ENCODE data around the gene ARV1.

ARV1 gene

DNA sequence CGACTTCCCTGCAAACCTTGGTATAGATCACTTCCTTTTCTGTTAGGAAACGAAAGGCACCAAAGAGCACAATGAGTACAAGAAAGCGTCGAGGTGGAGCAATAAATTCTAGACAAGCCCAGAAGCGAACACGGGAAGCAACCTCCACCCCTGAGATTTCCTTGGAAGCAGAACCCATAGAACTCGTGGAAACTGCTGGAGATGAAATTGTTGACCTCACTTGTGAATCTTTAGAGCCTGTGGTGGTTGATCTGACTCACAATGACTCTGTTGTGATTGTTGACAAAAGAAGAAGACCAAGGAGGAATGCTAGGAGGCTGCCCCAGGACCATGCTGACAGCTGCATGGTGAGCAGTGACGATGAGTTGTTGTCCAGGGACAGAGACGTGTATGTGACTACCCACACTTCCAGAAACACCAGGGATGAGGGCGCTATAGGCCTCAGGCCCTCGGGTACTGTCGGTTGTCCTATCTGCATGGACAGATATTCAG, 42.7 kb downstream of the ARV1 start:
- TF ChIP-seq GATA2 (IDR thresholded peaks at IDR 0.05; ENCODE audit: low read depth, low read length): no peak
- TF ChIP-seq GATA3 (IDR thresholded peaks at IDR 0.05; ENCODE audit: low read depth, low read length): no peak

DNA sequence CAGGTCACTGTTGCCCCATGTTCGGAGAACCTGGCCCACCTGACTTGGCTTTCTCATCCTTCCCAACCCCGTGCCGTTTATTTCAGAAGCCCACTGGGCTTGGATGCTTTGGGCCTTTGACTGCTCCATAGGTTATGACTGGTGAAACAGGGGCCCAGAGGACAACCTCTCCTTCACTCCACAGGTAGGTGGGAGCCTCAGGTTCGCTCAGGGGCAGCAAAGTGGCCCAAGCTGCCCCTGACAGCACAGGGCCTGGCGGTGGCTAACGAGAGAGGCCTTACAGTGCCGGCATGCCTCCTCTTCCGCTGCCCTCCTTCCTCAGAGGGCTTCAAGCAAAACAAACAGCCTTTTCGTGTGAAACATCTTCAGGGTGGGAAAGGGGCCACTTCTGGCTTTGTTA, 44.3 kb downstream of the ARV1 start:
- TF ChIP-seq GATA3 (IDR thresholded peaks at IDR 0.05; ENCODE audit: low read depth, low read length): no peak

DNA sequence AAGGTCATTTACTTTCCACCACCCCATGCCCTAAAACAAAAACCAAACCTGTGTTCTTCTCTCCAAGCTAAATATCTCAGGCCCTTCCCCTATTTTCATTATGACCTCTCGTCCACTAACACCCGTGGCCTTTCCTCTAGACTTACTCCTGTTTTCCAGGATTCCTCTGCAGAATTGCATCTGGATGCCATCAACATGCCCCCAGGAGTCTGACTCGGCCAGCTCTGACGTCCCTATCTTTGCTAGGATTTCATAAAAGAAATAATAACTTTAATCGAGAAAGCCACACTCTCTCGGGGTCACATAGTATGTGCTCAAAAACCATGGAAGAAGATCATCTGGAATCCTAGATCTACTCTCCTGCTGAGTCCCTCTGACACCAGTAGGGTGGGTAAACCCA, 47.7 kb downstream of the ARV1 start:
- TF ChIP-seq GATA2 (IDR thresholded peaks at IDR 0.05; ENCODE audit: low read depth, low read length) (no peak), GATA3 (IDR thresholded peaks at IDR 0.05; ENCODE audit: low read depth, low read length) (no peak)

DNA sequence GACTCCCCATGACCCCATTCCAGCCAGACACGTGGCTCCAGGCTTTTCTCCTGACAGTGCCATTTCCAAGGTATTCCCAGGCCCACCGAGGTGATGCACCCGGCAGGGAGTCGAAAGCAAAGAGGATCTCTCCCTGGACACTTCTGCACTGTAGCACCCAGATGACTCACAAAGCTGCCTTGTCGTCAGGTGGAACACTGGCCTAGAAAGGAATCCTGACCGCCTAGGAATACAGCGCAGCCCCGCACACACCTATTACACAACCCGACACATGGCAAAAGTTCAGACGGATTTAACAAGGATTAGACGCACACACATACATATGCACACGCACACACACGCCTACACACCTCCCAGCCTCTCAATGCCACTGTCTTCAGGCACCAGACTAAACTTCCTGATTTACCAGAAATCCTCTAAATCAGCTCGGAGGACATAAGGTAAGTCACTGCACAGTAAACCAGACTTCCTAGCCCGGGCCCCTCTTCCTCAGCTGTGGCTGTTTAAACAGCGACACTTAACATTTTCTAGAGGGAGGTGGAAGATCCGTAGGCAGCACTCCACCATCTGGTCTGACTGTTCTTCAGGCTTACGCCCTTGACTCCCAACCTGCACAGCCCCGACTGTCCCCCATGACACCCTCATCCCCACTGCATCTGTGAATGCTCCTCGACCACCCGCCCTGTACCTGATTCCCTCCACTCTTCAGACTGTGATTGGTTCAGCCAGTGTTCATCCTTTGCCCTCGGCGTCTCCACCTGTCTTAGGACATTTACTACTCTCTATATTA, 48.4 kb downstream of the ARV1 start:
- TF ChIP-seq GATA2 (IDR thresholded peaks at IDR 0.05; ENCODE audit: low read depth, low read length) (no peak), GATA3 (IDR thresholded peaks at IDR 0.05; ENCODE audit: low read depth, low read length) (no peak)

DNA sequence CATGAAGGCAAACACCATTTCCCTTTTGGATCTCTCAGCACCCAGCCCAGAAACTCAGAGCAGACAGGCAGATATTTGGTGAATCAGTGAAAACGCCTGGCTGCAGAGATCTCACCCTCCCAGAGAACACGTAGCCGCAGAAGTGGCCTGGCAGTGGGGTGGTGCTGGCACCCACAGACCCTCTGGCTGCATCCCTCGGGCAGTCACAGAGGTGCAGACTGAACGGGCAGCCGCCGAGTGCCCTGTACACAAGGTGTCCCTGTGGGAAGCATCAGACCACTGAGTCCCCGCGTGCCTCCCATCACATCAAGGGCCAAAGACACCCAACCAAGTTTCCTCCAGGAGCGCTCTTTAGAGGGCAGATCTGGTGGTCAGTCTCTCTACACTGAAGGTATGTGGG, 49.1 kb downstream of the ARV1 start:
- TF ChIP-seq GATA2 (IDR thresholded peaks at IDR 0.05; ENCODE audit: low read depth, low read length) (no peak), GATA3 (IDR thresholded peaks at IDR 0.05; ENCODE audit: low read depth, low read length) (no peak)

DNA sequence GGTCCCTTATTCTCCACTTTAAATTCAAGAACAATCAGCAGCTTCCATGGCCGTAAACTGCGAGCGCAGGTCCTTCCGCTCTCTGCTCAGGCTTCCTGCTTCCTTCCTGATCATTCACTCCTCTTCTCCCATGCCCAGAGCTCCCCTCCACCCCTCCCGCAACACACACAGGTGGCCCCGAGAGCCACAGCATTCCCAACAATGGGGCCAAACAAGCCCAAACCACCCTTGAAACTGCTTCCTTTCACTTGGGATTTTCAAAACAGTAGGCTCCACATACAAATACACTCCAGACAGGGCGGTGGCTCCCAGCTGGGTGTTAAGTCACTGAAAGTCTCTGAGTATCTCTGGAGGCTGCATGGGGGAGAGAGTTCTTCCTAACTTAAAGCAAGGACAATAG, 49.8 kb downstream of the ARV1 start:
- TF ChIP-seq GATA2 (IDR thresholded peaks at IDR 0.05; ENCODE audit: low read depth, low read length): no peak
- no peak for TF ChIP-seq GATA3 (IDR thresholded peaks at IDR 0.05; ENCODE audit: low read depth, low read length)

DNA sequence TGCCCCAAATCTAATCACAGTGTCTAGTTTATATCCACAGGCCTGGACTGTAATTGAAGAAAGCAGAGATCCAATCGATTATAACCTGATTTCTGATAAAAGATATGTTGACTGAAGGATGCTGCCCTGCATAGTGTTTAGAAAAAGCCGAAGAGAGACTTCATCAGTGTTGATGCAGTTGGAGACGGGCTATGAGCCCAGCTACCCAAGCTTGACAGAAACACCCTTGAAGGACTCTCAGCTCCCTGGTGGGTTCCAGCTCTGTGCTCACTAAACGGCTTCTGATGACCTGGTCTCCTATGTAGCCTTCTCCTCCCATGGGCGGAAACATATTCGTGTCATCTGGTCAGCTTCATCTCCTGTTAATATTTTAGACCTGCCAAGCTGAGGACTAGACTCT, 50.9 kb downstream of the ARV1 start:
- TF ChIP-seq GATA2 (IDR thresholded peaks at IDR 0.05; ENCODE audit: low read depth, low read length) (peak; percentile 47; the same call in 1 of the 2 replicates), GATA3 (IDR thresholded peaks at IDR 0.05; ENCODE audit: low read depth, low read length) (no peak)

DNA sequence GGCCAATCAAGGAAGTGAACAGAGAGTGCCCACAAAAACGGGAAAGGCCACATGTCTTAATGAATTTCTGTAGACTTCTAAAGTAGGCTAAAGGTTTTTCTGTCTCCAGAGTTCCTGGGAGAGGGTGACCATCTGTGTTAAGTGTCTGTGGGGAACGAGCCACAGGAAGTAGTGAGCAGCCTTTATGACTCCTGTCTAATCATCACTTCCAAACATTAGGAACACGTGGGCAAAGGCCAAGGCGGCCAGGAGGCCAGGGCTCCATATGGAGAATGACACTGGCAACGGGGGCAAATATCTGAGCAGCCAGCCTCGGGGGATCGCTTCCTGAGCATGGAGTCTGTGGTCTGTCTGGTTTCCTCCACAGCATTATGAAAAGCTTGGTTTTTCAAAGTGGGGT, 54.1 kb downstream of the ARV1 start:
- TF ChIP-seq GATA3 (IDR thresholded peaks at IDR 0.05; ENCODE audit: low read depth, low read length): no peak
- TF ChIP-seq GATA2 (IDR thresholded peaks at IDR 0.05; ENCODE audit: low read depth, low read length): no peak

DNA sequence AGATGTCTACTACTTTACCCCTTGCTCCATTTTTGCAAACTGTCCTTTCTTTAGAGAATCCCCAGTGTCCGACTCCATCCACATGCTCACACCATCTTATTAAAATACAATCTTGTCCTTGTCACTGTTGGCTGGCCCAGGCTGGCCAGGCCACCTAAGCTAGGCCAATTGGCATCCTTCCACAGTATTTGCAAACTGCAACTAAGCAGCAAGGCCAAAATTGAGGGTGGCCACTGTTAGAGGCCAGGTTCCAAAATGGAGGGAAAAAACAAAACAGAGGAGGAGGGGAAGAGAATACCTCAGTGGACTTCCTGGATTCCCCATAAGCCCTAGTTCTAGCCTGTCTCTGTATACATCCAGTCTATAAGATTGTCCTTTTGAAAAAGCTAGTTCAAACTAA, 56.9 kb downstream of the ARV1 start:
- TF ChIP-seq GATA2 (IDR thresholded peaks at IDR 0.05; ENCODE audit: low read depth, low read length) (no peak), GATA3 (IDR thresholded peaks at IDR 0.05; ENCODE audit: low read depth, low read length) (no peak)

DNA sequence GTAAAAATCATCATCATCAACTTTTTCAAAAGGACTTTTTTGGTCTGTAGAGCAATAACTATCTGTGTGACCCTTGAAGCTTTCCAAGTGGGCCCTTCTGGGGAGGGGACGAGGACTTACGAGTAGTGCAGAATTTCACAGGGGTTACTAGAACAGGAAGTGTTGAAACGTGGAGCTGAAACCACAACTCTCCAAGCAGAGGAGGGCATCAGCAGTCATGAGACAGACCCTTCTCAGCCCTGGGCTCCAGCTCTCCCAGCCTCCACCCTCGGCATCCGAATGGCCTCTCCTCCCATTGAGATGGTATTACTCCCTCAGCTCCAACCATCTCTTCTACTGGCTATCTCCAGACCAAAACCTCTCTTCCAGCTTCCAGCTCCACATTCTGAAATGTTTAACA, 57.5 kb downstream of the ARV1 start:
- no peak for TF ChIP-seq GATA3 (IDR thresholded peaks at IDR 0.05; ENCODE audit: low read depth, low read length)
- TF ChIP-seq GATA2 (IDR thresholded peaks at IDR 0.05; ENCODE audit: low read depth, low read length): no peak

DNA sequence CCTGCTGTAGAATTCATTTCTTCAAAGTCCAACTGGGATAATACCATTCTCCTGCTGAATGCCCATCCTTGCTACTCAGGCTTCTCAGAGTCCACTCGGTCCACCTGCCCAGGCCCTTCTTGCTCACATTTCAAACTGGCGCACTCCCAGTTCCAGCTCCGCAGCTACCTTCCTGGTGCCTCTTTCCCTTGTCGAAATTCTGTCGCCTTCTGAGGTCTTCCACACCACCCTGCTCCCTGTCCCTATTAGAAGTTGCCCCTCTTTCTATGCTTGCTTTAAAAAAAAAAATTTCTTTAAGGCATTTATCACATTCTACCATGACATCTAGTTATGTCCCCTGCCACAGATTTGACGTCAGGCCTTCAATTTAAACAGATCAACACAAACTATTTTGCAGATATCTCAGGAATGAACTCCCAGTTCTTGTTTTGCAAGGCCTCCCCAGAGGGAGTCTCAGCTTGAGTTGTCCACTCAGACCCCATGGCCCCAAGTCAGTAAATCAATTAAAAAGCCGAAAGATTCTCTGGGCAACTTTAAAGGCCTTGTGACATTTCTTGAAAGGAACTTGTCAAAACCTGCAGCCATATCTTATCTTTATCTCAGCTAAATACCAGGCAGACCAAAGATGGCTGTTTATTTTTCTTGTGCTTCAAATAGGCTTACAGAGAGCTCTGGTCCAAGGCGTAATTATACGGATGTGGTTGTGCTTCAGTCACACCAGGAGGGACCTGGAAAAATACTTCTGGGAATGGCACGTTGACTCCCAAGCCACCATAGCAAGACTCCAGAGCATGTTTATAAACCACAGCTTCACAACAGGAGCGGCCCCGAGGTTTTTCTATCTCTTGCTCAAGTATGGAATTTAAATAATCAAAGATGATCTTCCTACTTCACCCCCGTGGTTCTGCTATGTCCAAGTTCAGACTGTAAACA, 59.0 kb downstream of the ARV1 start:
- TF ChIP-seq GATA2 (IDR thresholded peaks at IDR 0.05; ENCODE audit: low read depth, low read length): no peak
- TF ChIP-seq GATA3 (IDR thresholded peaks at IDR 0.05; ENCODE audit: low read depth, low read length): no peak

DNA sequence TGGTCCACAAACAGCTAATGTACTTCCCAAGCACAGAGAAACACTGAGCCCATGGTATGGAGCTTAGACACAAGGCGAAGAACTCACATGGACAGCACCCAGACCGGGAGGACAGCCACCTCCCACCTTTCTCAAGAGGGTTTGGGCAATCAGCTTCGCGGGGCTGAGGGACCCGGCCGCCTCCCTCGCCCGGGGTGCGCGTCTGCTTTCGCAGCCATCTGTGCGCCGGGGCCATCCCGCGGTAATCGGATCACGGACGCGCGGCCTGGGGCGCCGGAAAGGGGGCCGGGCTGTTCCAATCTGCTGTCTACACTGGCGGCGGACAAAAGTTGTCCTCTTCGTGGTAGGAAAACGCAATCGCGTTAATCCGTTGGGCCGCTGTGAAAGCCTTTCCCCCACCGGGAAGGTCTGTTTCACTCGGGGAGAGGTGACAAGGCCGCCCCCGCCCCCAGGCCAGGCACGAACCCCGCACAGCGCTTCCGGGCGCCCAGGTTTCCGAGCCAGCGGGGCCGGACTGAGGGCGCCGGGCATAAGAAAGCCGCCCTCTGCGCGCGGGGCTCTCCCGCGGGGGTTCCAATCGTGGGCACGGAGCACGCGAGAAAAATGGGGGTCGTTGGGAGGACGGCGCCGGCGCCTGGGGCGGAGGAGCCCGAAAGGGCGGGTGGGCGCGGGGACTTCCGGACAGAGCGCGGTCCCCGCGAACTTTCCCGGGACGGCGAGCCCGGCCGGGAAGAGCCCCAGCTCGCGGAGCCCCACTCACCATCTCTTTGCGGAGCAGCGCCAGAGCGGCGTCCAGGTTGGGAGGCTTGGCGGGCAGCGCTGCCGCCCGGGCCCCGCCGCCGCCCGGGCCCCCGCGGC, 60.5 kb downstream of the ARV1 start:
- TF ChIP-seq GATA2 (IDR thresholded peaks at IDR 0.05; ENCODE audit: low read depth, low read length): no peak
- TF ChIP-seq GATA3 (IDR thresholded peaks at IDR 0.05; ENCODE audit: low read depth, low read length): no peak

DNA sequence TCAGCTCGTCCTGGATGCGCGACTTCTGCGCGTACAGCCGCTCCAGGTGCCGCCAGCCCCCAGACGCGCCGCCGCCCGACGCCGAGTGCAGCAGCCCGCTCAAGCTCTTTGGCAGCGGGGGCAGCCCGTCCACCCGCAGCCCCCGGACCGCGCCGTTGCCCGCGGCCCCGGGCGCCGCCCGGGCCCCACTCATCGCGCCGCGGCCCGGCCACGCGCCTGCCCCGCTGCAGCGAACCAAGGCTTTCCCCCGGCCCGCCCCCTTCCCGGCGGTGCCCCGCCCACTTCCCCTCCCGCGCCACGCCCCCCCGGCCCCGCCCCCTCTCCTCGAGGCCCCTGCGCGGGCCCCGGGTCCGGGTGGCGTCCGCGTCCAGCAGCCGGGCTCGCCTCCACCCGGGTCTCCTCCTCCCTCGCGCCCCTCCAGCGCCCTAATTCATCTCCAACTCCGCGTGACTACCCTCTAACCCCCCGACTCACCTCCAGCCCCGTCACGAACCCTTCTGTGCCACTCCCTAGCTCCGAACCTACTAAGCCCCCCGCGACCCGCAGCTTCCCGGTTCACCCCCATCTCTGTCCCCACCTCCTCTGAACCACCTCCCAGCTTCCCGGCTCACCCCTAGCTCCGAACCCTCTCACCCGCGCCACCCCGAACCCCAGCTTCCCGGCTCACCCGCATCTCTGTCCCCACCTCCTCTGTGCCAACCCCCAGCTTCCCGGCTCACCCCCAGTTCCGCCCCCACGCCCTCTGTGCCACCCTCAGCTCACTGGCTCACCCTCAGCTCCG, 61.3 kb downstream of the ARV1 start, which contains the start of gene FAM89A:
TSS of gene FAM89A (minus strand) at position 236 of the 781 bp plus-strand sequence. CDS start at position 193, 43 bp downstream.
- TF ChIP-seq GATA2 (IDR thresholded peaks at IDR 0.05; ENCODE audit: low read depth, low read length) (no peak), GATA3 (IDR thresholded peaks at IDR 0.05; ENCODE audit: low read depth, low read length) (no peak)
